HG03457 (cell line): ENCODE measurements around the gene SLC9A9.
"Not testable (repeated sequence)": the region's sequence is repeated elsewhere in the genome, so short reads cannot be mapped to it uniquely, and the experiment has no call there.

Source experiments
- ATAC-seq: cut with Tn5 transposase; IDR thresholded peaks from one replicate; pipeline ENCODE4 v1.9.1; 2021; ENCODE audit warnings: moderate number of reproducible peaks; ENCODE audit not compliant: unreplicated experiment

Gene SLC9A9

DNA sequence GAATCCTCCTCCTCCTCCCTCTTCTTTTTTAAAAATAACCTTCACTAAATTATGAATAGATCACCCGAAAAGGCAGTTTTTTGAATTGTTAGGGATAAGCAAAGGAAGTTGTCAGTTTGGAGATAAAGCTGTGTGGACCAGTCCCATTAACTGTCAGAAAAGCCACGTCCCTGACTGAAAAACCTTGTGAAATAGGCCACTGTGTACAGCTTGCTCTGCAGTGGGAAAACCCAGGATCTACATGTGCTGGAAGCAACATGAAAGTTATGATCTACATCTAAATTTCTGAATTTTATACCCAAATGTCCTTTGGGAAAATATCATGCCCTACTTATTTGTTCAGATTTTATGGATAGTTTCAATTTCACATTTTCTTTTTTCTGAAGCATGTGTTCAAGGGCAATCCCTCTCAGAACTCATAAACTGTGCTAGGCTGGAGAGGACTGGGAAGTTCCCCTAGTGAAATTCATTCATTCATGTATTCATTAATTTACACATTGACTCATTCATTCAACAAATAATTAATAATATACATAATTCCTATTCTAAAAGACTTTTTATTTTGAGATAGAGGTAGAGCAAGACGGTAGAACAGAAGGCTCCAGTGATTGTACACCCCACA lies 149.5 kb downstream of the SLC9A9 start:
- no peak for ATAC-seq

DNA sequence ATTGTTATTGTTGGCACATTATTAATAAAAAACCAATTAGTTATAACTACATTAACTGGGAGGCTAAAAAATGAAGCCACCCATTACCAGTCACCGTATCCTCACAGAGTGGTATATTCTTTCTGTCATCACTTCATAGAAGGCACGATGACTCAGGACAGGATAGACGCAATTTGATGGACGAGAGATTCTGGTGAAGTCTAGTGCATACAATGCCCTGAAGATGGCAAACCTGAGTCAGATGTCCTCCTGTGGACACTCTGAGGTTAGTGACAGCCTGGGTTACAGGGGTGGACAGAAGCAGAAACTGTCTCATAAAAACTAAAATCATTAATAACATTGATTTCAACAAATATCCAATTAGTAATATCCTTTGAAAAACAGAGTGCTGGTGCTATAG lies 150.3 kb downstream of the SLC9A9 start:
- no peak for ATAC-seq

DNA sequence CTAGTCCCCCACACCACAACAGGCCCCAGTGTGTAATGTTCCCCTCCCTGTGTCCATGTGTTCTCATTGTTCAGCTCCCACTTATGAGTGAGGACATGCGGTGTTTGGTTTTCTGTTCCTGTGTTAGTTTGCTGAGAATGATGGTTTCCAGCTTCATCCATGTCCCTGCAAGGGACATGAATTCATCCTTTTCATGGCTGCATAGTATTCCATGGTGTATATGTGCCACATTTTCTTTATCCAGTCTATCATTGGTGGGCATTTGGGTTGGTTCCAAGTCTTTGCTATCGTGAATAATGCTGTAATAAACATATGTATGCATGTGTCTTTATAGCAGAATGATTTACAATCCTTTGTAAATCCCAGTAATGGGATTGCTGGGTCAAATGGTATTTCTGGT lies 152.9 kb downstream of the SLC9A9 start:
- not testable (repeated sequence) for ATAC-seq

DNA sequence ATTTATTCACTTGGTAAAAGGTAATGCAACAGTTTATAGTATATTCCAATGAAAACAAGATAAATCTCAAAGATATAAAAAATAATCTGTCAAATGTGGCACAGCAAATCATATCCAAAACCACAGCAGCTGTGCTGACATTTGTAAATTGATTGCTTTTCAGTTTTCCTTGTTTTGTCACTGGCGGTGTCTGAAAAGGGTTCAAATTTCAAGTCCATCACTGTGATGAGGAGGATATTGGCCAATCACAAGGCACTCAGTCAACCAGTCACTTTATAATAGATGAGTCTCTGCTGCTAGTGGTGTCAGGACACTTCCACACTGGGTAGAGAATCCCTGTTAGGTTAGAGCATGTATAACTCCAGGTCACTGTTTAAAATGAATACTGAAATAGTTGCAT lies 154.8 kb downstream of the SLC9A9 start:
- no peak for ATAC-seq

DNA sequence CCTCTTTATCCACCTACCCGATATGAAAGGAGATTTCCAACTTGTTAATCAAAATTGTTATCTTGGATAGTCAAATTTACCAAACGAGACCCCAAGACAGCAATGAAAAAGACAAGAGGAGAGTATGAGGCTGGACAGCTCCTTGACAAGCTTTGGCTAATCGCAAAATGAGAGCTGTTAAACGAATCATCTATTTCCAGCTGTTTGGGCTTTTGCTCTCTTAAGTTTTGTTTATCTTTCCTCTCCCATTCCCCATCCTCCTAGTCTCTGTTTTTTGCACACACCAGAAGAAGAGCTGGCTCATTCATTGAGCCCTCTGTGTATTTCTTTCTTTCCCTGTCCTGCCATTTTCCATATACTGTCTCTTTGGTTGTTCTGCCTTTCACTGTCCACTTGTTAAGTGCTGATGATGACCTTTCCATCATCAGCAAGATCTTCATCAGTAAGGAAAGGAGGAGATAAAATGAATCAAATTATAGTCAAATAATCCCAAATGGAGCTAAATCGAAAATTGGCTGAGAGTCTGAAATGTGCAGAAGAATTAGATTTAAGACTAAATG lies 161.6 kb downstream of the SLC9A9 start:
- ATAC-seq = no peak

DNA sequence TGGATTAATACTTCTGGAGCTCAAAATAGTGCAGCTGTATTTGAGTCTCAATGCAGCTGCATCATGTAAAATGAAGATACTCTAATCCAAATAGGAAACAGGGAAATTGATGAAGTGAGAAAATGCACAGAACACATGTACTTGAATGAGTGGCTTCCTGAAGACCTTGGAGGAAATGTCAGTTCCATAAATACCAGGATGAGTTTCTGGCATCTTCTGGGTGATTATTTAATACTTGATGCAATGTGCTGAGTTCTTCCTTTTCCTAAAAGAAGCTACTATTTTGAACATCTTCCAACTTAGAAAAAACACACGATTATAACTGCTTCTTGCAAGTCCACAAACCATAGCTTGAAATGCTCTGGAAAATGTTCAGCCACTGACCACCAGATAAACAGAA lies 162.8 kb downstream of the SLC9A9 start:
- ATAC-seq = no peak

DNA sequence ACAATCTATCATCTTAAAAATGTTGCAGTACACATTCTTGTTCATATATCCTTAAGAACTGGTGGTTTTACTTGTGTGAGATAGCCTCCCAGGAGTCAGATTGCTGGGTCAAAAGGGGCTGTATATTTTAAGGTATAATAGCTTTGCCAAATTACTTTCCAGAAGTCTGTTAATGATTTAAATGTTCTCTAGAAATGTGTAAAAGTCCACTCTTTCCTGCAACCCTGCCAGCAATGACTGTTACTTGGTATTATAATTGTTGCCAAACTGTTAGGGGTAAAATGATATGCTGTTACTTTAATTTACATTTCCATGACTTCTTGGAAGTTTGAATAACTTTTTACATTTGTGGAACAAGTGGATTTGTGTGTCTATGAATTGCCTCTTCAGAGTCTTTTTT lies 170.8 kb downstream of the SLC9A9 start:
- no peak for ATAC-seq

DNA sequence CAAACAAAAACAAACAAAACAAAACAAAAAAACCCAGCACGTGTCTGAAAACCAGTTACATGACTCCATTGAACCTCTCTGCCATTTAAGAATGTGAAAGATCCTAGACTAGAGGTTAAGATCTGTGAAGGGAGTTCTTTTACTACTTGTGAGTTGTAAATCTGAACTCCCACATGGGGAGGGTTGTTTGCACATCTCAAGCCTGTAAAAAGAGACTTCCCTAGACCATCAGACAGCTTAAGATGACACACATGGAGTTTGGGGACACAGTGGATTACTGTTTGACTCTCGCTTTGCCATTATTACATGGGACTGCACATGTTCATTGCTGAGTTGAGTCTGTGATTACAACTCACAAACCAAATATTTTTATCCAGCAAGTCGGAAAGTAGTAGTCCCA lies 171.5 kb downstream of the SLC9A9 start:
- no peak for ATAC-seq

DNA sequence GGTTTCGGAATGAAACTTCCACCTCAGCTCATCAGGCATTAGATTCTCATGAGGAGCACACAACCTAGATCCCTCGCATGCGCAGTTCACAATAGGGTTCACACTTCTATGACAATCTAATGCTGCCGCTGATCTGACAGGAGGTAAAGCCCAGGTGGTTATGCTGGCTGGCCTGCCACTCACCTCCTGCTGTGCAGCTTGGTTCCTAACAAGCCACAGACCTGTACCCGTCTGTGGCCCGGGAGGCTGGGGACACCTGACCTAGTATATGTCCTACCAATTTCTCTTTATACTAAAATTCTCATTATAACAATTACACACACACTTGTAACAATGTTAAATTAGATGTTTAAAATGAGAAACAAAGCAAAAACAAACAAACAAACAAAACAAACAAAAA lies 172.2 kb downstream of the SLC9A9 start:
- ATAC-seq = no peak

DNA sequence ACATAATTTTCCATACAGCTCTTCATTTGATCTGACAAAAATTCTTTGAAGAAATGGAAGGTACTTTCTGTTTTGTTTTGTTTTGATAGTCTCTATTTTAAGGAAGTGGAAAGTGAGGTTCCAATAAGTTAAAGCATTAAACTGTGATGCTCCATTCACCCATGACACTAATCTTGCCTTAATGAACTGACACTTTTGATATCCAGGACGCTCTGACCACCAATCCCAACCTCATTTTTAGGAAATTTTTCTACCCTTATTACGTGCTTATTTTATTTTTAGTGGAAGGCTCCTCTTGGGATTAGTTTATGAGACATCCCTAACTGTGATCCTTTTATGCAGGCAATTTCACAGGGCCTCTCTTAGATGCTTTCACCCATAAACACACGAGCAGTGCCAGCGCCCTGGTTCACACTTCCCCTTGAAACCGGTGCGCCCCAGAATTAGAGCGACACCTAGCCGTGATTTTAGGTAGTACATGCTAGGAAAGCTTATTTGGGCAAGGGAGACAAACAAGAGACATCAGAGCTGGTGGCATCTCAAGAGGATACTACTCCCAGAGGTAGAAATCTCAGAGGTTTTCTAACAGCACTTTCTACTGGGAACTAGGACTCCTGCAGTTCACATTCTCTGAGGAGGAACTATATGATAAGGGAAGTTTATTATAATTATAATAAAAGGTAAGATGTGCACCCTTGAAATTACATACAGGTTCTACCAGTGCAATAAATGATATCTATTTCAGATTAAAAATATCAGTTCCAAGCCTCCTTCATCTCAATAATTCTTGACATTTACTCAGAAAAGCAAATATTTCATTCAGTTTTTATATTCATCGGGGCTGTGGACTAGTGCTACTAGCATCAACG lies 173.9 kb downstream of the SLC9A9 start:
- ATAC-seq = peak; percentile 60

DNA sequence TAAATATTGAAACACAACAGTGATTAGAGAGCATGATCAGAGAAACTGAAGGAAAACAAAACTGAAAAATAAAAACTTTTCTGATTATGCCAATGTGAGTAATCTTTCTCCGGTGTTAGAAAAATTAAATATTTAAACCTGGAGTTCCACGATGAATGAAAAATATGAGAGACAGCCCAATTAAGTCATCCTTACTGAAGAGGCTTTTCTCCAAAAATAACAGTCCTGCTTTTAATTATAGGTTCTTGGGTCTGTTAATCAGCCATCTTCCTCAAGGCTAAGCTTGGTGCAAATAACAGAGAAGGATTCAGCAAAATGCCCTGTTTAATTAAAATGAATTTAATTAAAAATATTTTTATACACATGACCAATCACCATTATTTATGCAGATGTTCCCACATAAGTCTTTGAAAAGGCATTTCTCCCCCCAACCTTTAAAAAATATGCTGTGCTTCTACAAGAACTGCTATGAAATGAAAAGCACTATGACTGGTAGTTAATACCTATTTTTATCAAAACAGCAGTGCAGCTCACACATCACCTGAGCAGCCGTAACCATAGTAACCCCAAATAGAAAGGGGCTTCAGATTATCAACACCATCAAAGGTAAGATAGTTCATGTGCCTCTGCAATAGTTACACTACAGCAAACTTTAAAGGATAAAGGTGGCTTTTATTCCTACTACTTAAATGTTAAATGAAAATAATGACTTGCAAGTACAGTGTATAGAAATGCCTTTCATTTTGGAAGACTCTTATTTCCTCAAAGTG lies 175.7 kb downstream of the SLC9A9 start:
- ATAC-seq = no peak

DNA sequence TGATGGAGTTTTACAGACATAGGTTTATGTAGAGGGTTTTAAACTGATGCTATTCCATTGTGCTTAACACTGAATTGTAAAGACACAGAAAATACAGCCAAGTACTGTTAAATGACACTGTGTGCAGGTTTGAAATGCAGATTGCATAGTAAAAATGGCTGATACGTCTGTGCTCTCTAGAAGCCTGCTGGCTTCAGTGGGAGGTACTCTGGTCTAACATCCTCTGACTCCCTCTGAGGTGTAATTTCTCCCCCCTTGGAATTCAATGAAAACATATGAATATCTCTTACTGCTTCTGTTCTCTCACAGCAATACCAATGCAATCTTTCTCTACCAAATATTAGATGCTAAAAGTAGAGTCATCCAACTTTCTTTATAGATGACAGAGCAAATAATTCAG lies 176.6 kb downstream of the SLC9A9 start:
- ATAC-seq = no peak

DNA sequence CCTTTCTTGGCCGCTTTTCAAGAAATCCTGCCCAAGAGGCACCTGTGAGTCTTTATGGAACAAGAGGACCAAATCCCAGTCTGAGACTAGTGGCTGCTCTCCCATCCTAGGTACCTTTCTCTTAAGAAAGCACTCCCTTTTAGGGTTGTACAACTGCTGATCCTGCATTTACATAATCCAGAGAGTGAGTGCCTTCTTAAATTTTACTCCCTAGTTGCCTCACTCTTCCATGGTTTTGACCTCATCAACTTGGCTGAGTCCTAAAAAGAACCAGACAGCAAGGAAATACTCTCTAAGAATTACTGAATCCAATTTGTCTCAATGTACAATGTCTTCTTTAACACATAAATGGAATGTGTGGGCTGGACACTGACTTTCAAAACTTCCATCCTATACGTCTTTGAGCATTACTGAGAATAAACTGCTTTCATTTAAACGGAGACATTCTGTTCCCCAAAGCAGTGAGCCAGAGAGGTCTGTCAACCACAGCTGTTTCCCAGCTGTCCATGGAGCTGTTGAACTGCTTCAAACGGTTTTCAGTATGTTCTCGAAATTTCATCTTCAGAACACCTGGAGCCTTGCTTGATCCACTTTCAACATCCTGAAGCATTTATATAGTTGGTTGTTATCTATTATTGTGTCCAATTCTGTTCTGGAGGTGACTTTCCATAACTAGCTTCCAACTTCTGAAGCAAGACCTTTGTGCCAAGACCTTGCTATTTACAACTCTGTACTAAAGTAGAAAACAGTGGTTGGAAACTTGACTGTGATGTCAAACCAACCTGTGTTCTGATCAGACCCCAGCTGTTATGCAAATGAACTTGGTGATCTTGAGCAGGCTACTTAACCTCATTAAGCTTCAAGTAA lies 179.1 kb downstream of the SLC9A9 start:
- peak; percentile 96 for ATAC-seq

DNA sequence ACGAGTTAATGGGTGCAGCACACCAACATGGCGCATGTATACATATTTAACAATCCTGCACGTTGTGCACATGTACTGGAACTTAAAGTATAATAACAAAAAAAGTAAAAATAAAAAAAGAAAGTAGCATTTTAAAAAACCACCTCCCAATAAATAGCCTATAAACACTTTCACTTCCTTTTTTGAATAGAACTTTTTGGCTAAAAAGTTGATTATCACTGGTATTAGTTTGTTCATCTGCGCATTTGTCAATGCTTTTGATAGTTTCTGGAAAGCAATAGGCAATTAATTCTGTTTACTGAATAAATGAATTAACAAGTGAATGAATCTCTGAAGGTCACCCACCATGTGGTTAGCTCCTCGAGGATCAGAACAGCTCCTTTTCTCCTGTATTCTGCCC lies 179.9 kb downstream of the SLC9A9 start:
- ATAC-seq = no peak

DNA sequence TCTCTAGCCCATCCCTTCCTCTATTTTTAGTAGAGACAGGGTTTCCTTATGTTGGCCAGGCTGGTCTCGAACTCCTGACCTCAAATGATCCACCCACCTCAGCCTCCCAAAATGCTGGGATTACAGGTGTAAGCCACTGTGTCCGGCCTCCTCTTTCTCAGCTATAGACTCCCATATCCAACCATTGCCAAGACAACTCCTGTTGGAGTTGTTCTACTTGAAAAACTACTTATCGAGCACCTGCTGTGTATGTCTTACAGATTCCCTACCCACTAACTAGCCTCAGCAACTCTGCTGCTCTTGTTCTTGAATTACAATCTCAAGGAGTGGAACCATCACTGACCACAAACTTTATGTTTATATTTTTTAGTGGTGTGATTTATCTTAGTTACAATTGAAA lies 186.6 kb downstream of the SLC9A9 start:
- no peak for ATAC-seq

DNA sequence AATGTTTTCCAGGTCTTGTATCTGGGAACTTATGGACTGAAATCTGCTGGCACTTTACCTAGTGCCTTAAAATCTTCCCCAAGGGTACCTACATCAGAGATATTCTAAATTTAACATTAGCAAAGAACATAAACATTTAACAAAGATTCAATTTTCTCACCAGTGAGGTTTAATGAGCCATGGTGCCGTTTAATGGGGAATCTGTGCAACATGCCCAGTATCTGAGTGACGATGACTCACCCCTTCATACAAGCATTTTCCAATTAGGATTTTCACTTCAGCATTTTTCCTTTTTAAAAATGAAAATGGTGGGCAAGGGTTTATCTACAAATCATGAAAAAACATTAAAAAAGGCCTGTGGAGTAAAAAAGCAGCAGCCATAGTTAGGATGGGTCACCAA lies 189.4 kb downstream of the SLC9A9 start:
- ATAC-seq = no peak

DNA sequence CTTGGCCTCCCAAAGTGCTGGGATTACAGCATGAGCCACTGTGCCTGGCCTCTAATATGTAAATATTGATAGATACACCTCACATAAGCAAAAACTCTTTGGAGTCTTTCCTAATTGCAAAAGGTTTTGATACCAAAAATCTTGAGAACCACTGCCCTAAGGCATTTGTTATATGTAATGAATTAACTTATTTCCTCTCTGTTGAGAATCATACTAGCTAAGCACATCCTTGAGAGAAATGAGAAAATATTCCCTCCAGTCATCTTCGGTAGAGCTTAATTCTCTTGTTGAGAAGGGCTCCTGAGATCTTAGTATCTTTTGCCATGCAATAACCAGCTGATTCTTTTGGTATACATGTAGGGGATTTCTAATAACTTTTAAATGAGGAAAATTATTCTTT lies 190.2 kb downstream of the SLC9A9 start:
- no peak for ATAC-seq

DNA sequence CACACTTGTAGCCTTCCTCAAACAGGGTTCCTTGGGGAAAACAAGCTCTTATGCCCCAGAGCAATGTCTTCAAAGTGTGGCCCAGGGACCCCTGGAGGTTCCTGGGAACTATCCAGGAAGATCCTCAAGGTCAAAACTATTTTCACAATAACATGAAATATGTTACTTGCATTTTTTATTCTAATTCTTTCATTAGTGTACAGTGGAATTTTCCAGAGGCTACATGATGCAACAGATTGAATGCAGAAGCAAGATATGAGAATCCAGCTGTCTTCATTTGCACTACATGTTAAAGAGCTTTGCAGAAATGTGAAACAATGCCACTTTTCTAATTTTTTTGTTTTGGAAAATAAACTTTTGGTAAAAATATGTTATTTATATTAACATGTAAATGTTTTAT lies 190.9 kb downstream of the SLC9A9 start:
- ATAC-seq = no peak

DNA sequence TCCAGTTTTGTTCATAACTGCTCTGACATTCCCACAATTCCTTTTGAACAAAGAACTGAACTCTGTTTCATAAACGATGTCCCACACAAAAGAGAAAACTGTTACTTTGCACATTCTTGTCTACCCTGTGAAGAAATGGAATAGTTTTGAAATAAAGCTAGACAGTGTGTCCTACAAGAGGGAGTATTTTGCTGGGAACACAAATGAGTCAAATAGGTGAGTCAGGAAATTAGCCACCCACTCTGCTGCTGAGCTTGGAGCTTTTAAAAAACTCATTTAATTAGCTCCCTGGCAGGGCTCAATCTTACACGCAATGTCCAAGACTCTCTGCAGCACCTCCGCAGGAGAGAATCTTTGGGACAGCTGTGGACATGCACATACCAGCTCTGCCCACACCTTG lies 193.4 kb downstream of the SLC9A9 start:
- no peak for ATAC-seq

DNA sequence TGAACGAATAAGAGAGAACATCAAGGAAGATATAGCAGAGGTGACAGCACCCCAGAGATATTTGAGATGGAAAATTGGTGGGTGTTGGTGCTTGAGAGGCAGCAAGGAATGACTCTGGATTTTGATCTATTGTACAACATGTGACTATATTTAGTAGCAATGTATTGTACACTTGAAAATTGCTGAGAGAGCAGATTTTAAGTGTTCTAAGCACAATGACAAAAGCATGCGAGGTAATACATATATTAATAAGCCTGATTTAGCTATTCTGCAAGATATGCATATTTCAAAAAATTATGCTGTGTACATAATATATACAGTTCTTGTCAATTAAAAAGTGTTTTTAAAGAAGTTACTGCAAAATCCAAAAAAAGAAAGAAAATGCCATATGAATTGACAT lies 194.3 kb downstream of the SLC9A9 start:
- ATAC-seq = no peak

DNA sequence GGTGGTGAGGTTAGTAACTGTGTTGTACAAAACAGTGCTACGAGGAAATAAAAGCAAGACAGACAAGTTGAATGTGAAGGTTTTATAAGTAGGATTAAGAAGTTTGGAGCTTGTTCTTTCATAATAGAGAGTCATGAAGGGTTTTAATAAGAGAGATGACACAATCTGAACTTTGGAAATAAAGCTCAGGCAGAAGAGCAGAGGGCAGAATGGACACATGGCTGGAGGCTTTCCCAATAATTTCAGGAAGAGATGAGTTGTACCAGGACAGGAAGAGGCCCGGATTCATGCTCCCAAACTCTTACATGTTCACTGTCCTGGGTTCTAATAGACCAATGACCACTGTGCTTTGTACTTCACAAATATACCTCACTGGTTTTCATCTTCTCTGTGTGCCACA lies 194.8 kb downstream of the SLC9A9 start:
- no peak for ATAC-seq
